Ureter (tissue), 1 donor: ENCODE data around the gene RAB32. TPM values are rescaled to one million over a fixed set of nuclear protein-coding genes. Genes with fewer than 3 reads are reported as not detected.
"Not testable (repeated sequence)": the region's sequence is repeated elsewhere in the genome, so short reads cannot be mapped to it uniquely, and the experiment has no call there.

ENCODE experiments used
- DNase-seq: peaks from one replicate; pipeline ENCODE4 v3.0.0-alpha.2; 2020; ENCODE audit warnings: low spot score
- total RNA-seq: library from RNA; stranded (reverse); gene quantifications from one replicate; pipeline ENCODE4 v1.2.4, GENCODE V29; 2023
- donor health status: DM: yes; HTN: yes; CAD: no.

The RAB32 gene
- total RNA-seq: 13.6 TPM

- DNase-seq: peak; percentile 93
These were observed at the start of gene RAB32 for GRCh38 chr6:146543211-146543939. Gene RAB32, plus strand, starts transcription at chr6:146543833. Its CDS starts 39 bp downstream, at chr6:146543872.

- no peak for DNase-seq
These were observed 45.3 kb upstream of the RAB32 start for GRCh38 chr6:146498309-146498708.

- no peak for DNase-seq
These were observed 40.5 kb upstream of the RAB32 start for GRCh38 chr6:146503096-146503495.

- DNase-seq: no peak
These were observed 28.4 kb upstream of the RAB32 start for GRCh38 chr6:146515212-146515611.

- no peak for DNase-seq
These were observed 17.4 kb upstream of the RAB32 start for GRCh38 chr6:146526192-146526591.

- DNase-seq: no peak
These were observed 10.9 kb upstream of the RAB32 start for GRCh38 chr6:146532702-146533101.

GRCh38 chr6:146542881-146543210, 787 bp upstream of the RAB32 start:
- DNase-seq: no peak

GRCh38 chr6:146543940-146544615, 445 bp downstream of the RAB32 start:
- DNase-seq: peak; percentile 54

GRCh38 chr6:146544616-146545182, 1.1 kb downstream of the RAB32 start:
- DNase-seq: no peak

GRCh38 chr6:146545581-146545980, 1.9 kb downstream of the RAB32 start:
- no peak for DNase-seq

- DNase-seq: no peak
These were observed 2.9 kb downstream of the RAB32 start for GRCh38 chr6:146546443-146547043.

- DNase-seq: no peak
These were observed 4.3 kb downstream of the RAB32 start for GRCh38 chr6:146547889-146548288.

- no peak for DNase-seq
These were observed 5.3 kb downstream of the RAB32 start for GRCh38 chr6:146548898-146549374.

- DNase-seq: no peak
These were observed 7.3 kb downstream of the RAB32 start for GRCh38 chr6:146550911-146551310.

GRCh38 chr6:146551545-146551944, 7.9 kb downstream of the RAB32 start:
- DNase-seq: no peak

- DNase-seq: no peak
These were observed 9.9 kb downstream of the RAB32 start for GRCh38 chr6:146553377-146554135.

- no peak for DNase-seq
These were observed 17.0 kb downstream of the RAB32 start for GRCh38 chr6:146560607-146561006.

- not testable (repeated sequence) for DNase-seq
These were observed 23.0 kb downstream of the RAB32 start for GRCh38 chr6:146566661-146567060.

GRCh38 chr6:146568619-146569018, 25.0 kb downstream of the RAB32 start:
- not testable (repeated sequence) for DNase-seq

GRCh38 chr6:146574211-146574610, 30.6 kb downstream of the RAB32 start:
- no peak for DNase-seq

GRCh38 chr6:146578054-146578453, 34.4 kb downstream of the RAB32 start:
- no peak for DNase-seq

- DNase-seq: no peak
These were observed 38.3 kb downstream of the RAB32 start for GRCh38 chr6:146581968-146582367.
